ENCODE results near the gene UFD1. TPM values are rescaled to one million over a fixed set of nuclear protein-coding genes. Genes with fewer than 3 reads are reported as not detected.

Gene UFD1
- total RNA-seq (2011; cell fraction: chromatin; rRNA removed; ENCODE audit: low replicate concordance) = 307 and 375 TPM in 2 replicates
- 219 and 230 TPM in 2 replicates for total RNA-seq (2011; cell fraction: nucleolus; rRNA removed)
- total RNA-seq (2011; cell fraction: nucleoplasm; rRNA removed) = 278 and 374 TPM in 2 replicates
- total RNA-seq (2014; rRNA removed) (238 and 290 TPM in 2 replicates), total RNA-seq (2014; rRNA removed; fragmentation: Illumina TruSeq; extraction: Trizol) (361 and 365 TPM in 2 replicates), total RNA-seq (2015; rRNA removed; fragmentation: Illumina TruSeq; extraction: Trizol) (330 and 363 TPM in 2 replicates), total RNA-seq (2021) (284 and 307 TPM in 2 replicates), polyA plus RNA-seq (2011; rRNA removed) (428 and 564 TPM in 2 replicates), polyA plus RNA-seq (2014; fragmentation: Illumina TruSeq; extraction: Trizol) (551 and 645 TPM in 2 replicates), polyA plus RNA-seq (2014; fragmentation: Nextera tagmentation; extraction: Ambion mirVana) (100 to 1,000 TPM; 503 to 627 TPM), polyA plus RNA-seq (2014; rRNA removed) (321 and 446 TPM in 2 replicates), polyA minus RNA-seq (2011; rRNA and poly(A)+ RNA removed) (432 and 439 TPM in 2 replicates), Bru-seq, nascent RNA (percentile 97 among the genes with signal in this experiment), BruChase-seq, experiment 1, labeled RNA remaining after a 2-hour chase (percentile 98 among the genes with signal in this experiment), BruChase-seq, experiment 2, labeled RNA remaining after a 6-hour chase (percentile 98 among the genes with signal in this experiment)
- 516 and 625 TPM in 2 replicates for polyA plus RNA-seq (2011; cell fraction: cytosol; rRNA removed)
- 577 and 723 TPM in 2 replicates for polyA plus RNA-seq (2011; cell fraction: nucleus; rRNA removed)
- 381 and 502 TPM in 2 replicates for polyA plus RNA-seq (2012)
- polyA minus RNA-seq (2011; cell fraction: cytosol; rRNA and poly(A)+ RNA removed) = 143 and 172 TPM in 2 replicates
- 99.8 and 195 TPM in 2 replicates for polyA minus RNA-seq (2011; cell fraction: nucleus; rRNA and poly(A)+ RNA removed)
- long read RNA-seq, experiment 1, full-length matches to known transcripts = 657 of 935 reads
- long read RNA-seq, experiment 1, partial matches to known transcripts = 123 of 935 reads
- long read RNA-seq, experiment 1, other reads (novel, unspliced or antisense) = 155 of 935 reads
- long read RNA-seq, experiment 2, full-length matches to known transcripts = 317 of 512 reads
- long read RNA-seq, experiment 2, partial matches to known transcripts = 42 of 512 reads
- long read RNA-seq, experiment 2, other reads (novel, unspliced or antisense) = 153 of 512 reads
- long read RNA-seq, experiment 3, transcript UFD1-201 (12 exons, 1,814 nt) = major isoform, 367 of 439 reads
- long read RNA-seq, experiment 3, partial matches to known transcripts = 9 of 439 reads
- long read RNA-seq, experiment 3, other reads (novel, unspliced or antisense) = 63 of 439 reads

GRCh38 chr22:19478901-19479354, at the start of gene UFD1:
UFD1 (minus strand) TSS chr22:19479193; CDS start chr22:19479085, 108 bp downstream.
- ChIA-PET CTCF (ENCODE audit: low intra/inter-chr PET ratio) (interaction anchor here (0.5 to 1.5 kb wide), 4 partner anchors 48 to 524 kb away, joined by 3 to 5 read pairs (median 4); partner anchors contain the start of gene HIRA), POLR2A (interaction anchor here (0.5 to 5.4 kb wide), 49 partner anchors 8 to 477 kb away, joined by 3 to 148 read pairs (median 5); partner anchors contain the start of genes C22orf39, CLTCL1, DGCR2 and HIRA)
- Histone ChIP-seq H3K4me3 (peak within 1 kb of the TSS; percentile 70), H3K9me3 (replicated peaks; ENCODE audit: control insufficient read depth, insufficient read depth, low read depth, low read length) (no peaks in the 10 kb centered on the region), H2AFZ (ENCODE audit: low read depth, low read length) (peak within 1 kb of the TSS; percentile 99), H3K9me1 (ENCODE audit: control insufficient read depth, insufficient read depth, low read length) (no peaks in the 10 kb centered on the region), H3K9ac (ENCODE audit: insufficient read depth in 1 of 2, low read depth in 2 of 2, low read length in 2 of 2) (peak within 1 kb of the TSS; percentile 96 to 97), H3K36me3 (ENCODE audit: control insufficient read depth, insufficient read depth, low read length) (peaks cover 64% of the 10 kb centered on the region), H3K4me2 (ENCODE audit: insufficient read depth, low read length) (peak within 1 kb of the TSS; percentile 97), H3K27me3 (ENCODE audit: control insufficient read depth in 2 of 2, insufficient read depth in 2 of 2, low read length in 2 of 2) (no peaks in the 10 kb centered on the region), H4K20me1 (replicated peaks; ENCODE audit: control insufficient read depth, insufficient read depth, low read length) (peaks cover 31% of the 10 kb centered on the region), H3K4me1 (replicated peaks in 1 of 2; ENCODE audit: control insufficient read depth in 2 of 2, insufficient read depth in 2 of 2, low read length in 2 of 2) (peaks cover 7 to 16% of the 10 kb centered on the region in 2 experiments), H3K79me2 (ENCODE audit: control insufficient read depth, insufficient read depth, low read length) (peaks cover 85% of the 10 kb centered on the region), H3K27ac (ENCODE audit: extremely low read depth, low read depth, low read length) (peak within 1 kb of the TSS; percentile 97)
- no TSS peak for BruUV-seq (replicated peaks)
- FAIRE-seq (no peak), ATAC-seq (peak; percentile 82), DNase-seq (ENCODE audit: extremely low read depth in 1 of 4, low spot score in 3 of 4) (peak; percentile 95 to 99 (median 98))
- intact Hi-C loops (cut with micrococcal nuclease) (loop anchor here (1.0 to 5.0 kb wide), 10 partner anchors 32 to 357 kb away; partner anchors contain the start of genes C22orf39, DGCR2, ESS2 and MRPL40), in situ Hi-C loops (cut with MboI) (no loop called here)
- WGBS (ENCODE audit: insufficient coverage, low coverage, missing lambda C conversion rate) = under 1% methylated on average over 42 of the region's 42 CpGs
- TF ChIP-seq MLLT1 (IDR thresholded peaks at IDR 0.05) (no peak), ZC3H8 (IDR thresholded peaks at IDR 0.05) (no peak), ZBTB8A (IDR thresholded peaks at IDR 0.05; ENCODE audit: partially characterized antibody) (no peak), STAT5A (IDR thresholded peaks at IDR 0.05; ENCODE audit: borderline replicate concordance, low read length) (no peak), ZFP91 (CRISPR knock-in tag; IDR thresholded peaks at IDR 0.05) (no peak), TRIM24 (IDR thresholded peaks at IDR 0.05) (no peak), NFIX (CRISPR knock-in tag; IDR thresholded peaks at IDR 0.05; ENCODE audit: low read depth) (0 out of 2 replicates have a peak, but pooled peaks have one; percentile 3), ZNF280A (IDR thresholded peaks at IDR 0.05; ENCODE audit: low read depth, partially characterized antibody) (no peak), GTF2A2 (tag; IDR thresholded peaks at IDR 0.05) (peak; percentile 88), EP300 (IDR thresholded peaks at IDR 0.05; ENCODE audit: low read length) (peak; percentile 71), MYC (IDR thresholded peaks at IDR 0.05; ENCODE audit: low read depth, low read length) (peak; percentile 87), MYC (CRISPR knock-in tag; IDR thresholded peaks at IDR 0.05; ENCODE audit: borderline replicate concordance, low read depth) (no peak), ZNF146 (CRISPR knock-in tag; IDR thresholded peaks at IDR 0.05; ENCODE audit: unreplicated experiment) (no peak)
